ENCODE data around the gene METAP1D. TPM values are rescaled to one million over a fixed set of nuclear protein-coding genes. Genes with fewer than 3 reads are reported as not detected.

METAP1D gene
- total RNA-seq, 1 experiment from 2014 or later, result 15.8 TPM

DNA sequence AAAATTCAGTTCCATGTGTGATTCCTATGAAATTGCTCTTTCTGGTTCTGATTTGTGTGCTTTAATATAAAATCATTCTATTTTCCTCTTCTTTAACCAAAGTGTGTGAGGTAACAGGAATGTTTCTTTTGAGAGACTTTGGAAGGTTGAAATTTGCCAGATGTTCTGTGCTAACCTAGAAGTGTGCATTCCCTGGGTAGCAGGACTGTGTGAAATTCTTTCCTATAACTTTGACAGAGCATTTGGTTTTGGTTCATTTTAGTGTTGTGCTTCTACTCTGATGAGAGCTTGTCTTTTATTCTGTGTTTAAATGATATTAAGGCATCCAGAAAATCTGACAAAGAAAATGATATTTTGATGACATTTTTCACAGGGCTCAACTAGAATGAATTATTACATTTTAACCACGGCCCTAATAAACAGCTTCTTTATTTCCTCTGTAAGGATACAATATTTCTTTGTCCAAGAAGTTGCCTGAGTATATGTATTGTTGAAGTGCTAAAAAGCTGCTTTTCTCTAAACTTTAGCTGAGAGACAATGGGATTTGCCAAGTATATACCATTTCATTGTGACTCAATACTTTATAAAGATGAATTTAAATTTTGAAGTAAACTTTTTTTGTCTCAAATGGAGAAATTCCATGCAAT lies 50.8 kb downstream of the METAP1D start:
- H3K36me3 ChIP-seq (ENCODE audit: control insufficient read depth in 1 of 2, insufficient read depth in 2 of 2, low read length in 2 of 2), result no peaks in the 10 kb centered on the region
- ChIA-PET CTCF (interaction anchor here (1.1 kb wide), 1 partner anchor 76 kb away, joined by 3 read pairs; no protein-coding TSS in a partner anchor), RAD21 (ENCODE audit: low non-redundant PET in 1 of 2, low total read pairs in 2 of 2, uncharacterized antibody in 2 of 2, unreplicated experiment in 2 of 2) (no interaction called here), POLR2A (no interaction called here)
- no peak for TF ChIP-seq ZBTB33 (IDR thresholded peaks at IDR 0.05; ENCODE audit: extremely low read depth, insufficient replicate concordance, low read length)
- TF ChIP-seq SIN3A (IDR thresholded peaks at IDR 0.05; ENCODE audit: low read depth), result no peak
- no peak for TF ChIP-seq EZH2phosphoT487 (IDR thresholded peaks at IDR 0.05; ENCODE audit: borderline replicate concordance)
- TF ChIP-seq SP1 (IDR thresholded peaks at IDR 0.05; ENCODE audit: low read depth), result no peak
- TF ChIP-seq YY1 (IDR thresholded peaks at IDR 0.05; ENCODE audit: extremely low read depth, insufficient replicate concordance, low read depth, low read length), result no peak
- no peak for TF ChIP-seq EZH2 (IDR thresholded peaks at IDR 0.05)
- TF ChIP-seq, protein P1, sequence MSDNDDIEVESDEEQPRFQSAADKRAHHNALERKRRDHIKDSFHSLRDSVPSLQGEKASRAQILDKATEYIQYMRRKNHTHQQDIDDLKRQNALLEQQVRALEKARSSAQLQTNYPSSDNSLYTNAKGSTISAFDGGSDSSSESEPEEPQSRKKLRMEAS (IDR thresholded peaks at IDR 0.05), result no peak
- no peak for TF ChIP-seq EGR1 (IDR thresholded peaks at IDR 0.05; ENCODE audit: low read depth)
- TF ChIP-seq FOSL1 (IDR thresholded peaks at IDR 0.05; ENCODE audit: low read depth), result no peak
- no peak for TF ChIP-seq RAD21 (IDR thresholded peaks at IDR 0.05; ENCODE audit: low read depth)
- no peak for TF ChIP-seq SRF (IDR thresholded peaks at IDR 0.05; ENCODE audit: low read depth)
- TF ChIP-seq, protein P2, sequence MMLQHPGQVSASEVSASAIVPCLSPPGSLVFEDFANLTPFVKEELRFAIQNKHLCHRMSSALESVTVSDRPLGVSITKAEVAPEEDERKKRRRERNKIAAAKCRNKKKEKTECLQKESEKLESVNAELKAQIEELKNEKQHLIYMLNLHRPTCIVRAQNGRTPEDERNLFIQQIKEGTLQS (IDR thresholded peaks at IDR 0.05), result no peak
- TF ChIP-seq POLR2AphosphoS5 (IDR thresholded peaks at IDR 0.05; ENCODE audit: low read depth, low read length), result no peak
- TF ChIP-seq ZNF274 (IDR thresholded peaks at IDR 0.05; ENCODE audit: low read depth, low read length), result no peak
- TF ChIP-seq, protein P3, sequence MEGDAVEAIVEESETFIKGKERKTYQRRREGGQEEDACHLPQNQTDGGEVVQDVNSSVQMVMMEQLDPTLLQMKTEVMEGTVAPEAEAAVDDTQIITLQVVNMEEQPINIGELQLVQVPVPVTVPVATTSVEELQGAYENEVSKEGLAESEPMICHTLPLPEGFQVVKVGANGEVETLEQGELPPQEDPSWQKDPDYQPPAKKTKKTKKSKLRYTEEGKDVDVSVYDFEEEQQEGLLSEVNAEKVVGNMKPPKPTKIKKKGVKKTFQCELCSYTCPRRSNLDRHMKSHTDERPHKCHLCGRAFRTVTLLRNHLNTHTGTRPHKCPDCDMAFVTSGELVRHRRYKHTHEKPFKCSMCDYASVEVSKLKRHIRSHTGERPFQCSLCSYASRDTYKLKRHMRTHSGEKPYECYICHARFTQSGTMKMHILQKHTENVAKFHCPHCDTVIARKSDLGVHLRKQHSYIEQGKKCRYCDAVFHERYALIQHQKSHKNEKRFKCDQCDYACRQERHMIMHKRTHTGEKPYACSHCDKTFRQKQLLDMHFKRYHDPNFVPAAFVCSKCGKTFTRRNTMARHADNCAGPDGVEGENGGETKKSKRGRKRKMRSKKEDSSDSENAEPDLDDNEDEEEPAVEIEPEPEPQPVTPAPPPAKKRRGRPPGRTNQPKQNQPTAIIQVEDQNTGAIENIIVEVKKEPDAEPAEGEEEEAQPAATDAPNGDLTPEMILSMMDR (IDR thresholded peaks at IDR 0.05 in 2 of 3, conservative IDR thresholded peaks at IDR 0.05 in 1 of 3; ENCODE audit: borderline replicate concordance in 1 of 3, insufficient read depth in 1 of 3, low read depth in 2 of 3, low read length in 2 of 3), result no peak
- no peak for TF ChIP-seq CBX3 (IDR thresholded peaks at IDR 0.05; ENCODE audit: low read depth)
- TF ChIP-seq CEBPB (IDR thresholded peaks at IDR 0.05; ENCODE audit: low read depth), result no peak
- no peak overlapping the region for H3K9ac ChIP-seq (ENCODE audit: low read length)
- no peaks in the 10 kb centered on the region for H3K4me1 ChIP-seq (ENCODE audit: control insufficient read depth in 1 of 2, insufficient read depth in 2 of 2, low read length in 2 of 2)
- no peaks in the 10 kb centered on the region for H3K9me3 ChIP-seq (ENCODE audit: control insufficient read depth in 1 of 2, insufficient read depth in 1 of 2, low read depth in 1 of 2, low read length in 2 of 2)
- intact Hi-C loops (cut with micrococcal nuclease), result no loop called here
- H4K20me1 ChIP-seq (ENCODE audit: insufficient read depth), result no peaks in the 10 kb centered on the region
- BruUV-seq (replicated peaks), result no TSS peak
- H3K4me3 ChIP-seq (replicated peaks in 1 of 2; ENCODE audit: low read depth in 1 of 2, low read length in 2 of 2), result no peak overlapping the region
- DNase-seq (ENCODE audit: low read depth, low spot score) (no peak), ATAC-seq (no peak)
- H3K27ac ChIP-seq (ENCODE audit: low read depth, low read length), result no peak overlapping the region
- H3K4me2 ChIP-seq (ENCODE audit: low read length), result no peak overlapping the region
- H3K27me3 ChIP-seq (ENCODE audit: insufficient read depth, low read length), result no peaks in the 10 kb centered on the region
- H2AFZ ChIP-seq (ENCODE audit: low read depth, low read length, poor library complexity, severe bottlenecking), result no peak overlapping the region
- H3K9me2 ChIP-seq (ENCODE audit: insufficient read depth), result no peaks in the 10 kb centered on the region
- no peaks in the 10 kb centered on the region for H3K79me2 ChIP-seq (ENCODE audit: insufficient read depth, low read length)

Measured in HCT116 (cell line).